Spleen (tissue), 7 donors: ENCODE results near the gene GRK5.

ENCODE experiments used
- POLR2A ChIP-seq, 3 donors: fragments of 450-650 bp; IDR thresholded peaks; one replicate each; pipeline ENCODE4 v1.5.1; 2017; ENCODE audit warnings: antibody characterized with exemption in 3 of 3, mild to moderate bottlenecking in 1 of 3
- TF ChIP-seq, protein P1 (sequence below), 11 experiments: fragments of 200-600 bp in 7 of 11; fragments of 450-650 bp in 4 of 11; sonication (generic) in 4 of 11; IDR thresholded peaks in 8 of 11; conservative IDR thresholded peaks in 3 of 11; 1 replicate in 7 of 11; 2 replicates in 4 of 11; pipeline versions ENCODE4 v1.4.0 to v1.8.0; 2016 to 2021; ENCODE audit warnings: antibody characterized with exemption in 11 of 11, inconsistent platforms in 4 of 11, mild to moderate bottlenecking in 1 of 11
- donor health status: DM: no; HTN: no; CAD: no; lungs with moderate emphysema.
- donor health status: DM: no; HTN: no; CAD: no.
- donor health status: DM: no; HTN: no; CAD: no.

DNA sequence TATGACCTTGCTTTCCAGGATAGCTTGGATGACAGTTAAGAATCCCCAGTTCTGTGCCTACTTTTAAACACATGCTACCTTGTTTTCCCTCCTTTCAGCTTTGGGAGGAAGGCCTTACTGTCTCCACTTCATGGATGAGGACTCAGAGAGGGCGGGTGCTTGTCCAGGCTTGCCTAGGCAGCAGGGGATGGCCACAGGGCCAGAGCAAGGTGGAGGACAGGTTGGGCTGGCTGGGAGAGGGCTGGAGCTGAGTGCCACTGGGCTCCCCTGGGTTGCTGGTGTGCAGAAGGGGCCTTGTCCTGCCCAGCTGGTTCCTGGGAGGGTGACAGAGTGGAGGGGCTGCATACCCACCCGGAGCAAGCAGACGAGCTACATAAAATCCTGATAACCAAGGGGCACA is 117.8 kb downstream of the GRK5 start:
- TF ChIP-seq, protein P1, sequence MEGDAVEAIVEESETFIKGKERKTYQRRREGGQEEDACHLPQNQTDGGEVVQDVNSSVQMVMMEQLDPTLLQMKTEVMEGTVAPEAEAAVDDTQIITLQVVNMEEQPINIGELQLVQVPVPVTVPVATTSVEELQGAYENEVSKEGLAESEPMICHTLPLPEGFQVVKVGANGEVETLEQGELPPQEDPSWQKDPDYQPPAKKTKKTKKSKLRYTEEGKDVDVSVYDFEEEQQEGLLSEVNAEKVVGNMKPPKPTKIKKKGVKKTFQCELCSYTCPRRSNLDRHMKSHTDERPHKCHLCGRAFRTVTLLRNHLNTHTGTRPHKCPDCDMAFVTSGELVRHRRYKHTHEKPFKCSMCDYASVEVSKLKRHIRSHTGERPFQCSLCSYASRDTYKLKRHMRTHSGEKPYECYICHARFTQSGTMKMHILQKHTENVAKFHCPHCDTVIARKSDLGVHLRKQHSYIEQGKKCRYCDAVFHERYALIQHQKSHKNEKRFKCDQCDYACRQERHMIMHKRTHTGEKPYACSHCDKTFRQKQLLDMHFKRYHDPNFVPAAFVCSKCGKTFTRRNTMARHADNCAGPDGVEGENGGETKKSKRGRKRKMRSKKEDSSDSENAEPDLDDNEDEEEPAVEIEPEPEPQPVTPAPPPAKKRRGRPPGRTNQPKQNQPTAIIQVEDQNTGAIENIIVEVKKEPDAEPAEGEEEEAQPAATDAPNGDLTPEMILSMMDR (IDR thresholded peaks at IDR 0.05 in 8 of 11, conservative IDR thresholded peaks at IDR 0.05 in 3 of 11) = no peak
- no peak for TF ChIP-seq POLR2A (IDR thresholded peaks at IDR 0.05)
